Kidney (tissue), 14 donors: Measurements from ENCODE around the gene ANKMY1. TPM values are rescaled to one million over a fixed set of nuclear protein-coding genes. Genes with fewer than 3 reads are reported as not detected.
A peak's percentile ranks its signal among the peaks of the same experiment; 100 is the strongest.

ENCODE experiments used
- DNase-seq, 5 donors: peaks; one replicate each; pipeline ENCODE4 v3.0.0-alpha.2; 2013 to 2020
- FAIRE-seq: peaks from 2 replicates; lab custom pipeline; 2012; peaks lifted over from hg19 to GRCh38; lab: Jason Lieb, UNC
- H3K27ac ChIP-seq, 2 donors: one replicate each; pipeline ENCODE4 v1.7.0; 2013; ENCODE audit warnings: low read depth in 2 of 2, low read length in 2 of 2, inconsistent platforms in 1 of 2
- H3K27me3 ChIP-seq: one replicate; pipeline ENCODE4 v1.7.1; 2013; ENCODE audit warnings: low read length, inconsistent platforms; ENCODE audit not compliant: control insufficient read depth, insufficient read depth
- H3K36me3 ChIP-seq, 3 donors: one replicate each; pipeline versions ENCODE4 v1.7.0 to v1.7.1; 2013; ENCODE audit warnings: low read length in 3 of 3, control low read depth in 1 of 3, inconsistent platforms in 1 of 3; ENCODE audit not compliant: insufficient read depth in 3 of 3, control insufficient read depth in 2 of 3
- H3K4me1 ChIP-seq, 3 donors: one replicate each; pipeline versions ENCODE4 v1.7.0 to v1.7.1; 2013; ENCODE audit warnings: low read length in 3 of 3, inconsistent platforms in 1 of 3, low read depth in 1 of 3; ENCODE audit not compliant: control insufficient read depth in 2 of 3, insufficient read depth in 2 of 3
- H3K4me3 ChIP-seq, 3 donors: one replicate each; pipeline versions ENCODE4 v1.7.0 to v1.8.1; 2013; ENCODE audit warnings: low read length in 3 of 3, control low read depth in 1 of 3, inconsistent platforms in 1 of 3
- H3K9ac ChIP-seq, 3 donors: one replicate each; pipeline versions ENCODE4 v1.7.0 to v1.7.1; 2013; ENCODE audit warnings: low read length in 3 of 3, control low read depth in 1 of 3, inconsistent platforms in 1 of 3
- H3K9me3 ChIP-seq, 3 donors: one replicate each; pipeline versions ENCODE4 v1.7.0 to v1.7.1; 2013; ENCODE audit warnings: low read length in 3 of 3, control low read depth in 1 of 3, inconsistent platforms in 1 of 3; ENCODE audit not compliant: control insufficient read depth in 2 of 3, insufficient read depth in 1 of 3
- CTCF ChIP-seq: IDR thresholded peaks from 3 replicates; pipeline ENCODE4 v1.5.1; 2012; ENCODE audit warnings: mild to moderate bottlenecking, moderate library complexity, borderline replicate concordance; ENCODE audit not compliant: insufficient read depth; ENCODE audit errors: extremely low read depth
- intact Hi-C: fragments of 100-400 bp; cut with DNase I; formaldehyde crosslinking; loops from one replicate; pipeline ENCODE4 v1.11.1; 2022
- polyA plus RNA-seq: library from polyadenylated mRNA; stranded (reverse); fragments of 350-450 nt; fragmentation: Illumina TruSeq; extraction: RNeasy Lipid Tissue Mini Kit (QIAGEN cat#74804); gene quantifications from one replicate; pipeline ENCODE4 v1.2.3, GENCODE V29; 2014; ENCODE audit warnings: low read depth, low replicate concordance; ENCODE audit not compliant: insufficient read depth
- total RNA-seq: library from RNA; stranded (reverse); fragmentation: NEBNext Ultra II Directional; extraction: Animal tissue kit (Norgen Biotek cat#: 25700); gene quantifications from one replicate; pipeline ENCODE4 v1.2.1, GENCODE V29; 2021
- donor health status: control.
- donor health status: control.
- donor health status: control.
- donor health status: control.
- donor health status: control.
- donor health status: DM: yes; HTN: yes; CAD: no.
- donor health status: Normal renal cell carcinoma (clear cell type).

Gene ANKMY1
- total and polyA plus RNA-seq, 2 donors from 2014 or later = 3.0 to 22.1 TPM

DNA sequence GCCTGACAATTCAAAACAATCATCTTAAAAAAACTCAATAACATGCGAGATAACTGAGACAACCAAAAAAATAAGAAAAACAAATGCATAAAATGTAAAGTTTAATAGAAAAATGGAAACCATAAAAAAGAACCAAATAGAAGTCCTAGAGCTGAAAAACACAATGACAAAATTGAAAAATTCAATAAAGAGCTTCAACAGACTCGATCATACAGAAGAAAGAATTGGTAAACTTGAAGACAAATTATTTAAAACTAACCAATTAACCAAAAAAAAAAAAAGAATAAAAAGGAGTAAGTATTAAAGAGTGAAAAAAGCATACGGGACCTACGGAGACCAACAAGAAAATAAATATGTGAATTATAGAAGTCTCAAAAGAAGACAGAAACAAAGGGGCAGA is 84.6 kb downstream of the ANKMY1 start:
- peak; percentile 39 for FAIRE-seq
- intact Hi-C loops = no loop called here
- DNase-seq = no peak

GRCh38 chr2:240472078-240472790 is 85.6 kb downstream of the ANKMY1 start:
- DNase-seq = peak in 1 of 5 donors; percentile 52
- intact Hi-C loops = no loop called here
- Histone ChIP-seq H3K27ac (no peak overlapping the region), H3K9ac (no peak overlapping the region), H3K4me1 (no peaks in the 10 kb centered on the region), H3K36me3 (peaks cover 0 to 2% (median 0%) of the 10 kb centered on the region in 3 donors), H3K9me3 (peaks cover 0 to 5% (median 2%) of the 10 kb centered on the region in 3 donors), H3K4me3 (no peak overlapping the region), H3K27me3 (no peaks in the 10 kb centered on the region)
- TF ChIP-seq CTCF = no peak
- FAIRE-seq = no peak

More for the DNA sequence above, 84.6 kb downstream of the ANKMY1 start:
- Histone ChIP-seq H3K36me3 (peaks cover 0 to 2% (median 0%) of the 10 kb centered on the region in 3 donors), H3K27ac (no peak overlapping the region), H3K9me3 (peaks cover 0 to 5% (median 2%) of the 10 kb centered on the region in 3 donors), H3K9ac (no peak overlapping the region), H3K4me3 (no peak overlapping the region), H3K4me1 (no peaks in the 10 kb centered on the region), H3K27me3 (no peaks in the 10 kb centered on the region)
- no peak for TF ChIP-seq CTCF

DNA sequence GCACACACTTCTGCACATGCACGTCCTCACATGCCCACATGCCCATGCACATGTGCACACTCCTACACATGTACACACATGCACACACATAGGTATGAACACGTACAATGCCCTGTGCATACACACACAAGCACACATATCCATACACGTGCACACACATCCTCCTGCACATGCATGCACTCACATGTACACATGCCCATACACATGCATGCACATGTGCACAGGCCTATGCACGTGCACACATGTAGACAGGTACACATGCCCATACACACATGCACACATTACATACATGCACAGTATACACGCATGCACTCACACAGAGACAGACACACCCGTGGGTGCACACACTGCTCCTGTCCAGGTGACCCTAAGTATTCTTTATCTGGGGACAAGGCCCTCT is 88.0 kb downstream of the ANKMY1 start:
- no peak for FAIRE-seq
- no peaks in the 10 kb centered on the region for H3K4me1 ChIP-seq
- peaks cover 0 to 2% (median 0%) of the 10 kb centered on the region in 3 donors for H3K36me3 ChIP-seq
- no peak overlapping the region for H3K9ac ChIP-seq
- H3K4me3 ChIP-seq = no peak overlapping the region
- peaks cover 0 to 2% (median 0%) of the 10 kb centered on the region in 3 donors for H3K9me3 ChIP-seq
- H3K27me3 ChIP-seq = no peaks in the 10 kb centered on the region
- peak in 1 of 5 donors; percentile 38 for DNase-seq
- H3K27ac ChIP-seq = no peak overlapping the region
- TF ChIP-seq CTCF = no peak
- intact Hi-C loops = no loop called here
